ENCODE data around the gene TNRC6A.

The TNRC6A gene

GRCh38 chr16:24755201-24755874 is 25.9 kb downstream of the TNRC6A start:
- no peak for DNase-seq (ENCODE audit: low read depth in 1 of 2, low spot score in 1 of 2)

GRCh38 chr16:24758373-24758772 is 28.9 kb downstream of the TNRC6A start:
- no peak for DNase-seq (ENCODE audit: low read depth in 1 of 2, low spot score in 1 of 2)

GRCh38 chr16:24759006-24759405 is 29.6 kb downstream of the TNRC6A start:
- no peak for DNase-seq (ENCODE audit: low read depth in 1 of 2, low spot score in 1 of 2)

GRCh38 chr16:24761526-24761925 is 32.1 kb downstream of the TNRC6A start:
- DNase-seq (ENCODE audit: low read depth in 1 of 2, low spot score in 1 of 2), result no peak

GRCh38 chr16:24764916-24765315 is 35.5 kb downstream of the TNRC6A start:
- DNase-seq (ENCODE audit: low read depth in 1 of 2, low spot score in 1 of 2), result no peak

- DNase-seq (ENCODE audit: low read depth in 1 of 2, low spot score in 1 of 2), result no peak
These were observed 36.6 kb downstream of the TNRC6A start for GRCh38 chr16:24766057-24766456.

- DNase-seq (ENCODE audit: low read depth in 1 of 2, low spot score in 1 of 2), result no peak
These were observed 40.4 kb downstream of the TNRC6A start for GRCh38 chr16:24769806-24770205.

GRCh38 chr16:24771132-24771778 is 41.8 kb downstream of the TNRC6A start:
- no peak for DNase-seq (ENCODE audit: low read depth in 1 of 2, low spot score in 1 of 2)

- DNase-seq (ENCODE audit: low read depth in 1 of 2, low spot score in 1 of 2), result no peak
These were observed 42.3 kb downstream of the TNRC6A start for GRCh38 chr16:24771779-24772157.

- DNase-seq (ENCODE audit: low read depth in 1 of 2, low spot score in 1 of 2), result no peak
These were observed 44.4 kb downstream of the TNRC6A start for GRCh38 chr16:24773771-24774427.

GRCh38 chr16:24774510-24774909 is 45.1 kb downstream of the TNRC6A start:
- DNase-seq (ENCODE audit: low read depth in 1 of 2, low spot score in 1 of 2), result no peak

GRCh38 chr16:24775455-24775854 is 46.0 kb downstream of the TNRC6A start:
- DNase-seq (ENCODE audit: low read depth in 1 of 2, low spot score in 1 of 2), result no peak

- no peak for DNase-seq (ENCODE audit: low read depth in 1 of 2, low spot score in 1 of 2)
These were observed 47.2 kb downstream of the TNRC6A start for GRCh38 chr16:24776501-24777220.

GRCh38 chr16:24778671-24779070 is 49.2 kb downstream of the TNRC6A start:
- no peak for DNase-seq (ENCODE audit: low read depth in 1 of 2, low spot score in 1 of 2)

GRCh38 chr16:24781256-24781655 is 51.8 kb downstream of the TNRC6A start:
- DNase-seq (ENCODE audit: low read depth in 1 of 2, low spot score in 1 of 2), result no peak

- no peak for DNase-seq (ENCODE audit: low read depth in 1 of 2, low spot score in 1 of 2)
These were observed 54.7 kb downstream of the TNRC6A start for GRCh38 chr16:24784121-24784520.

GRCh38 chr16:24789881-24790280 is 60.4 kb downstream of the TNRC6A start:
- DNase-seq (ENCODE audit: low read depth in 1 of 2, low spot score in 1 of 2), result no peak

GRCh38 chr16:24800586-24800985 is 71.1 kb downstream of the TNRC6A start:
- no peak for DNase-seq (ENCODE audit: low read depth in 1 of 2, low spot score in 1 of 2)

GRCh38 chr16:24801761-24802302 is 72.4 kb downstream of the TNRC6A start:
- no peak for DNase-seq (ENCODE audit: low read depth in 1 of 2, low spot score in 1 of 2)

GRCh38 chr16:24805484-24805883 is 76.0 kb downstream of the TNRC6A start:
- no peak for DNase-seq (ENCODE audit: low read depth in 1 of 2, low spot score in 1 of 2)

- DNase-seq (ENCODE audit: low read depth in 1 of 2, low spot score in 1 of 2), result no peak
These were observed 77.8 kb downstream of the TNRC6A start for GRCh38 chr16:24807301-24807700.

All from activated T-helper 1 cell treated with anti-CD3 and anti-CD28 coated beads, Interleukin-2, amount 50 U/mL, for 16 hours (primary cell).